NT2/D1 (cell line): ENCODE measurements around the gene MC1R.
"Not testable (repeated sequence)": the region's sequence is repeated elsewhere in the genome, so short reads cannot be mapped to it uniquely, and the experiment has no call there.

Experiments
- DNase-seq: peaks from one replicate; pipeline ENCODE4 v3.0.0-alpha.2; 2011; ENCODE audit warnings: low read depth, low spot score
- H3K27me3 ChIP-seq: 2 replicates; pipeline ENCODE4 v1.6.0; 2011; ENCODE audit warnings: mild to moderate bottlenecking; ENCODE audit not compliant: insufficient read length, insufficient read depth
- H3K36me3 ChIP-seq: 2 replicates; pipeline ENCODE4 v1.6.1; 2011; ENCODE audit warnings: mild to moderate bottlenecking, low read length, mixed read lengths; ENCODE audit not compliant: insufficient read depth, insufficient read length
- H3K4me1 ChIP-seq: 2 replicates; pipeline ENCODE4 v1.5.1; 2011; ENCODE audit not compliant: insufficient read depth, insufficient read length
- H3K4me3 ChIP-seq: 2 replicates; pipeline ENCODE4 v1.5.1; 2011; ENCODE audit warnings: low read depth; ENCODE audit not compliant: insufficient read length
- H3K9ac ChIP-seq: 2 replicates; pipeline ENCODE4 v1.6.0; 2011; ENCODE audit warnings: low read depth; ENCODE audit not compliant: insufficient read length
- H3K9me3 ChIP-seq: 2 replicates; pipeline ENCODE4 v1.5.1; 2011; ENCODE audit warnings: mild to moderate bottlenecking, low read length; ENCODE audit not compliant: insufficient read depth
- SUZ12 ChIP-seq: IDR thresholded peaks from 2 replicates; pipeline ENCODE4 v1.6.1; 2011; ENCODE audit not compliant: insufficient read length, insufficient read depth; ENCODE audit errors: extremely low read depth
- YY1 ChIP-seq: IDR thresholded peaks from 2 replicates; pipeline ENCODE4 v1.6.1; 2011; ENCODE audit not compliant: insufficient read length, insufficient read depth
- ZNF274 ChIP-seq: IDR thresholded peaks from 2 replicates; pipeline ENCODE4 v1.6.1; 2011; ENCODE audit warnings: mild to moderate bottlenecking, low read depth, low read length

MC1R gene

GRCh38 chr16:89934611-89935553, 16.2 kb downstream of the MC1R start:
- TF ChIP-seq YY1 (no peak), ZNF274 (no peak)
- H3K4me1 ChIP-seq, result peaks cover 2% of the 10 kb centered on the region
- DNase-seq, result no peak
- H3K27me3 ChIP-seq, result no peaks in the 10 kb centered on the region
- H3K36me3 ChIP-seq, result peaks cover 65% of the 10 kb centered on the region
- H3K4me3 ChIP-seq, result no peak overlapping the region
- H3K9me3 ChIP-seq, result no peaks in the 10 kb centered on the region
- H3K9ac ChIP-seq, result no peak overlapping the region

GRCh38 chr16:89935620-89936019, 17.0 kb downstream of the MC1R start:
- not testable (repeated sequence) for H3K27me3 ChIP-seq, H3K4me1 ChIP-seq
- peaks cover 60% of the 10 kb centered on the region for H3K36me3 ChIP-seq

GRCh38 chr16:89936034-89936433, 17.4 kb downstream of the MC1R start:
- Histone ChIP-seq H3K9ac (no peak overlapping the region), H3K4me3 (no peak overlapping the region), H3K9me3 (no peaks in the 10 kb centered on the region), H3K27me3 (no peaks in the 10 kb centered on the region), H3K4me1 (peaks cover 2% of the 10 kb centered on the region), H3K36me3 (peaks cover 58% of the 10 kb centered on the region)
- DNase-seq, result no peak
- TF ChIP-seq YY1, result no peak
- no peak for TF ChIP-seq SUZ12
- no peak for TF ChIP-seq ZNF274

More at GRCh38 chr16:89935620-89936019, 17.0 kb downstream of the MC1R start:
- not testable (repeated sequence) for H3K4me3 ChIP-seq, DNase-seq, H3K9ac ChIP-seq, H3K9me3 ChIP-seq

GRCh38 chr16:89936508-89936907, 17.8 kb downstream of the MC1R start:
- Histone ChIP-seq H3K9me3 (no peaks in the 10 kb centered on the region), H3K9ac (no peak overlapping the region)

GRCh38 chr16:89936981-89937380, 18.3 kb downstream of the MC1R start:
- H3K4me3 ChIP-seq, result no peak overlapping the region
- no peaks in the 10 kb centered on the region for H3K27me3 ChIP-seq
- H3K36me3 ChIP-seq, result peaks cover 48% of the 10 kb centered on the region
- H3K4me1 ChIP-seq, result peaks cover 2% of the 10 kb centered on the region
- H3K9me3 ChIP-seq, result no peaks in the 10 kb centered on the region
- DNase-seq, result no peak
- no peak overlapping the region for H3K9ac ChIP-seq
- TF ChIP-seq SUZ12, result no peak
- TF ChIP-seq ZNF274, result no peak
- no peak for TF ChIP-seq YY1

More at GRCh38 chr16:89936508-89936907, 17.8 kb downstream of the MC1R start:
- no peak for DNase-seq
- no peak for TF ChIP-seq SUZ12
- TF ChIP-seq ZNF274, result no peak
- TF ChIP-seq YY1, result no peak
- Histone ChIP-seq H3K4me3 (no peak overlapping the region), H3K27me3 (no peaks in the 10 kb centered on the region), H3K4me1 (peaks cover 2% of the 10 kb centered on the region), H3K36me3 (peaks cover 53% of the 10 kb centered on the region)

GRCh38 chr16:89938175-89938885, 19.7 kb downstream of the MC1R start:
- no peak for DNase-seq
- Histone ChIP-seq H3K9me3 (no peaks in the 10 kb centered on the region), H3K27me3 (no peaks in the 10 kb centered on the region), H3K9ac (no peak overlapping the region), H3K4me3 (no peak overlapping the region), H3K4me1 (peaks cover 2% of the 10 kb centered on the region), H3K36me3 (peaks cover 35% of the 10 kb centered on the region)
- TF ChIP-seq SUZ12 (no peak), YY1 (no peak), ZNF274 (no peak)

- Histone ChIP-seq H3K9me3 (no peaks in the 10 kb centered on the region), H3K9ac (no peak overlapping the region), H3K4me1 (peaks cover 9% of the 10 kb centered on the region), H3K27me3 (peaks cover 30% of the 10 kb centered on the region), H3K36me3 (no peaks in the 10 kb centered on the region), H3K4me3 (no peak overlapping the region)
- TF ChIP-seq ZNF274 (no peak), YY1 (no peak), SUZ12 (no peak)
- DNase-seq, result no peak
These were observed 26.1 kb downstream of the MC1R start for GRCh38 chr16:89944773-89945172.
